WERI-Rb-1 (cell line): Measurements from ENCODE around the gene PHC2.

Experiments
- DNase-seq: peaks from one replicate; pipeline ENCODE4 v3.0.0-alpha.2; 2020
- H3K27ac ChIP-seq: fragments of 250-450 bp; sonication (Bioruptor Pico); 2 replicates; pipeline ENCODE4 v1.5.1; 2020; ENCODE audit warnings: mild to moderate bottlenecking, moderate library complexity
- H3K27me3 ChIP-seq: fragments of 250-450 bp; sonication (Bioruptor Pico); 2 replicates; pipeline ENCODE4 v1.5.1; 2021; ENCODE audit warnings: mild to moderate bottlenecking, low read depth, moderate library complexity; ENCODE audit not compliant: insufficient read depth, severe bottlenecking
- H3K36me3 ChIP-seq: fragments of 250-450 bp; sonication (Bioruptor Pico); 2 replicates; pipeline ENCODE4 v1.5.1; 2020; ENCODE audit warnings: mild to moderate bottlenecking, moderate library complexity
- H3K4me3 ChIP-seq: 2 replicates; pipeline ENCODE4 v1.5.1; 2011; ENCODE audit warnings: low read depth, mild to moderate bottlenecking, control low read depth, low read length
- H3K9me3 ChIP-seq: fragments of 250-450 bp; sonication (Bioruptor Pico); 2 replicates; pipeline ENCODE4 v1.5.1; 2021; ENCODE audit warnings: mild to moderate bottlenecking, moderate library complexity; ENCODE audit not compliant: severe bottlenecking
- TF ChIP-seq, protein P1 (sequence below): IDR thresholded peaks from 2 replicates; pipeline ENCODE4 v1.5.1; 2011; ENCODE audit warnings: low read depth, mild to moderate bottlenecking, control low read depth, inconsistent platforms, low read length

The PHC2 gene

DNA sequence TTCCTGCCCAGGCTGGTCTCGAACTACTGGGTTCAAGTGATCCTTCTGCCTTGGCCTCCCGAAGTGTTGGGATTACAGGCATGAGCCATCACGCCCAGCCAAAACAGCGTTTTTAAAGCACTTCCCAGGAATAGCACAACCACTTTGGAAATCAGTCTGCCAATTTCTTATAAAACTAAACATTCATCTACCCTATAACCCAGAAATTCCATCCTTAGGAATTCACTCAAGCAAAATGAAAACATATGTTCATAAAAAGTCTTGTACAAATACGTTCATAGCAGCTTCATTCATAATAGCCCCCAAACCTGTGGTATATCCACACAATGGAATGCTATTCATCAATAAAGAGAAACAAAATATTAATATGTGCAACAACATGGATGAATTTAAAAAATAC lies 36.1 kb downstream of the PHC2 start:
- no peak for DNase-seq
- Histone ChIP-seq H3K9me3 (no peaks in the 10 kb centered on the region), H3K36me3 (no peaks in the 10 kb centered on the region), H3K27me3 (no peaks in the 10 kb centered on the region), H3K27ac (no peak overlapping the region), H3K4me3 (no peak overlapping the region)
- TF ChIP-seq, protein P1, sequence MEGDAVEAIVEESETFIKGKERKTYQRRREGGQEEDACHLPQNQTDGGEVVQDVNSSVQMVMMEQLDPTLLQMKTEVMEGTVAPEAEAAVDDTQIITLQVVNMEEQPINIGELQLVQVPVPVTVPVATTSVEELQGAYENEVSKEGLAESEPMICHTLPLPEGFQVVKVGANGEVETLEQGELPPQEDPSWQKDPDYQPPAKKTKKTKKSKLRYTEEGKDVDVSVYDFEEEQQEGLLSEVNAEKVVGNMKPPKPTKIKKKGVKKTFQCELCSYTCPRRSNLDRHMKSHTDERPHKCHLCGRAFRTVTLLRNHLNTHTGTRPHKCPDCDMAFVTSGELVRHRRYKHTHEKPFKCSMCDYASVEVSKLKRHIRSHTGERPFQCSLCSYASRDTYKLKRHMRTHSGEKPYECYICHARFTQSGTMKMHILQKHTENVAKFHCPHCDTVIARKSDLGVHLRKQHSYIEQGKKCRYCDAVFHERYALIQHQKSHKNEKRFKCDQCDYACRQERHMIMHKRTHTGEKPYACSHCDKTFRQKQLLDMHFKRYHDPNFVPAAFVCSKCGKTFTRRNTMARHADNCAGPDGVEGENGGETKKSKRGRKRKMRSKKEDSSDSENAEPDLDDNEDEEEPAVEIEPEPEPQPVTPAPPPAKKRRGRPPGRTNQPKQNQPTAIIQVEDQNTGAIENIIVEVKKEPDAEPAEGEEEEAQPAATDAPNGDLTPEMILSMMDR = no peak

DNA sequence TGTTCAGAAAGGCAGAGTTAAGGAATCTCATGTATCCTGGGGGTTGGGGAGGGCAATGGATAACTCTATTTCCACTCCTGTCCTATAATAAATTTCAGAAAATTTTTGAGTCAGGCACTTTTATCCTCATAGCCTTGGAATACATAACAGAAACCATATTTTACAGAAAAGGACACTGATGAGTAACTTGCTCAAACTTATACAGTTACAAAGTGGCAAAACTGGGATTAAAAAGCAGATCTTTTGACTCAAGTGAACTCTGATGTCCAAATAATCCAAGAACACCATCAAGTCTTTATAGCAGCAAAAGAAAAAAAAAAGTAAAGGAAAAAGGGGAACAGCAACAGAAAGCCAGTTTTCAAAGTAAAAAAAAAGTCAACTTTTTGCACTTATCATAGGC lies 36.9 kb downstream of the PHC2 start:
- Histone ChIP-seq H3K27me3 (no peaks in the 10 kb centered on the region), H3K27ac (no peak overlapping the region), H3K36me3 (no peaks in the 10 kb centered on the region), H3K4me3 (no peak overlapping the region), H3K9me3 (no peaks in the 10 kb centered on the region)
- no peak for DNase-seq
- TF ChIP-seq, protein P1 = no peak

DNA sequence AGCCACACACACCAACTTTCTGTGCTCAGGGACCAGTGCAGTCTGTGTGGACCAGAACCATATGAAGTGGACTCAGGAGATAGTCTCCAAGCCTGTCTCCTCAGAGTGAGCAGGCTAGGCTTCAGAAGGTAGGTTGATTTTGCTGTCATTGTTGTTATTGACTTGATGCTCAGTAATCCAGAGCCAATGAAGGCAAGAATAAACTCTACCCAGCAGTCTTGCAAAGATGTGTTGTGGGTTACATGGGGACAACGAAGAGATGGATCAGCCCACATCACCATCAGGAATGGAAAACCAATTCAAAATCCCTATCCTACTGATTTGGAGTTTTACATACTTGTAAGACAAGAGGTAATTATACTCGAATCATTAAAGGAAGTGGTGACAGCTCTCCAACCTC lies 37.4 kb downstream of the PHC2 start:
- Histone ChIP-seq H3K4me3 (no peak overlapping the region), H3K36me3 (no peaks in the 10 kb centered on the region), H3K9me3 (no peaks in the 10 kb centered on the region), H3K27me3 (no peaks in the 10 kb centered on the region), H3K27ac (no peak overlapping the region)
- DNase-seq = no peak
- TF ChIP-seq, protein P1 = no peak

DNA sequence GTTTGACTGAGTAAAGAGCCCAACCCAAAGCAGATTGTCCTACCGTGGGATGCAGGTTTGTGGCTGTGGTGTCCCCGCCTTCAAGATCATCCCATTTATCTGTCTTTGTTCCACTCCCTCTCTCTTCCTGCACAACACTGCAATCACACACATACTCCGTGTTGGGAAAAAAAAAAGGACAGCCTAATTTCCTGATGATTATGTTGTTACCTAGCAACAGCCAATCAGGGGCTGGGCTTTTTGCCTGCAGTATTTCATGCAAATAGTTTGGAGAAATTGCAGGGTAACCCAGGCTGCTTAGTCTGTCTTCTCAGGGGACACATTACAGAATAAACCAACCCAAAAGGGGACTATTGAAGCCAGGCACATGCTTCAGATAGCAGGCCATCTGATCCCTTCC lies 38.3 kb downstream of the PHC2 start:
- DNase-seq = no peak
- no peaks in the 10 kb centered on the region for H3K36me3 ChIP-seq
- TF ChIP-seq, protein P1 = no peak
- H3K9me3 ChIP-seq = no peaks in the 10 kb centered on the region
- no peak overlapping the region for H3K27ac ChIP-seq
- no peak overlapping the region for H3K4me3 ChIP-seq
- no peaks in the 10 kb centered on the region for H3K27me3 ChIP-seq

DNA sequence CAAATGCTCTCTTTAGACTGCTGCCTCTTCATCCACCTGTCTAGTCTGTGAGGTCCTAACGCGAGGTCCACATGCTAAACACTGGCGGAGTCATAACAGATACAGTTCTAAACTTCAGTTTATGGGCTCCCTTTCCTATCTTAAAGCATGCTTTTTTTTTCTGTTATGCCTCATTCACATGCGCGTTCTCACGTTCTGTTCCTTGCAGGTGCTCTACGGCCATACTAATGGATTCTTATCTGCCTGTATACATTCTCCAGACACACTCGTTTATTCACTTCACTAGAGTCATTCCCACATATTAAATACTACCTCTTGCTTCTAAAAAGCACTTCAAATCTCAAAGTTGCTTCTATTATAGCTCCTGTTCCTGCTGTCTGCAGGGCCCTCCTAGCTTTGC lies 38.7 kb downstream of the PHC2 start:
- Histone ChIP-seq H3K36me3 (no peaks in the 10 kb centered on the region), H3K4me3 (no peak overlapping the region), H3K27ac (no peak overlapping the region), H3K27me3 (no peaks in the 10 kb centered on the region), H3K9me3 (no peaks in the 10 kb centered on the region)
- DNase-seq = no peak
- TF ChIP-seq, protein P1 = no peak

DNA sequence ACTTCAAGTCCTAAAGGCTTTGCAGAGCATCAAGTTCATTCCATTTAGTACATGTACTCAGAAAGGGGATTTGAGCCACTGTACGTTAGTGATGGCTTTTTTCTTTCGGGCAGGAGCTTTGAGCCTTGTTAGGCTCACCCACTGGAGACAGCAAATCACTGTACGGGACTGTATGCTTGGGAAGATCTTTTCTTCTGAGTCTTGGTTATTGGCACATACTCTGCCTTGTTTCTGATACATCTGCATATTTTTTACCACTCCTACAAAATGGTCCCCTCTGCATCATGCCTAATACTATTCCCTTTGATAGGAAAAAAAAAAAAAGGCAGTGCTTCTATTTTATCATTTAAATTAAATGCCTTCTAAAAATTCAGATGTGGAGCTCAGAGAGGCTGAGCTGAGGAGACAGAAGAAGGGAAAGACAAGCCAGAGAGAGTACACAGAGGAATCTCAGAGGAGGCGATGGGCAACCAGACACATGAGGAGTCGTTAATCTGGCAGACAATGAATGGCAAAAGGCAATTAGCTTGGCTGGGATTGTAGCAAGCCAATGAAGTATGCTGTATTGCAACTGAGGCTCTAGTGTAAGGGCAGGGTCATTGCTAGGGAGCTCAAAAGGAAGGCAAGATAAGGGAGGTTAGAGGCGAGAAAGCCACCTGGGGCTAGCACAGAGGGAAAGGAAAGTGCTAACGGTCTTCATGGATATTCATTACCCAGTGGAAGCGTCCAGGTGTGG lies 39.4 kb downstream of the PHC2 start:
- DNase-seq = no peak
- no peaks in the 10 kb centered on the region for H3K27me3 ChIP-seq
- H3K27ac ChIP-seq = no peak overlapping the region
- TF ChIP-seq, protein P1 = no peak
- H3K4me3 ChIP-seq = no peak overlapping the region
- H3K9me3 ChIP-seq = no peaks in the 10 kb centered on the region
- H3K36me3 ChIP-seq = no peaks in the 10 kb centered on the region
